HepG2 (cell line): ENCODE data around the gene JAKMIP3. TPM values are rescaled to one million over a fixed set of nuclear protein-coding genes. Genes with fewer than 3 reads are reported as not detected.

Source experiments
- ATAC-seq: fragments of 200-7000 bp; cut with Tn5 transposase; 3 replicates; pipeline ENCODE4 v1.9.1; 2020; ENCODE audit warnings: mild to moderate bottlenecking, moderate library complexity
- BruUV-seq: library from RNA; stranded (reverse); fragments of 400-500 nt; replicated peaks from 2 replicates; lab custom pipeline; 2021; lab: Mats Ljungman, UMichigan
- CTCF ChIA-PET: fragments of 300-600 bp; formaldehyde crosslinking; extraction: SDS; loops from one replicate; lab custom pipeline; 2021; ENCODE audit warnings: low total read pairs, inconsistent platforms, low intra/inter-chr PET ratio; lab: Yijun Ruan, JAX
- POLR2A ChIA-PET: fragments of 350-600 bp; sonication (Branson Sonifier 250); formaldehyde crosslinking; loops from one replicate; lab custom pipeline; 2020; ENCODE audit warnings: antibody characterized with exemption, inconsistent platforms; lab: Yijun Ruan, JAX
- DNase-seq: peaks from one replicate; pipeline ENCODE4 v3.0.0-alpha.2; 2015; ENCODE audit warnings: low spot score
- FAIRE-seq: peaks from 3 replicates; lab custom pipeline; 2011; peaks lifted over from hg19 to GRCh38; lab: Jason Lieb, UNC
- H2AFZ ChIP-seq: one replicate; pipeline ENCODE4 v1.6.1; 2011; ENCODE audit warnings: low read length, inconsistent platforms
- H3K27ac ChIP-seq: fragments of 300-600 bp; 3 replicates; pipeline ENCODE4 v1.8.0; 2011; ENCODE audit warnings: mixed run types, mild to moderate bottlenecking, mixed read lengths, low read length, inconsistent platforms; ENCODE audit not compliant: insufficient read depth; ENCODE audit errors: extremely low read length
- H3K27me3 ChIP-seq, 2 experiments: fragments of 200-600 bp in 1 of 2; 2 replicates in 1 of 2; 3 replicates in 1 of 2; pipeline versions ENCODE4 v1.6.0 to v1.8.0; 2011; ENCODE audit warnings: low read length in 2 of 2, mild to moderate bottlenecking in 2 of 2, moderate library complexity in 2 of 2, inconsistent platforms in 1 of 2; ENCODE audit not compliant: insufficient read depth in 2 of 2, control insufficient read depth in 1 of 2
- H3K36me3 ChIP-seq, 2 experiments: fragments of 200-600 bp in 1 of 2; replicated peaks in 1 of 2; 2 replicates in 1 of 2; 3 replicates in 1 of 2; pipeline versions ENCODE4 v1.5.1 to v1.8.0; 2011; ENCODE audit warnings: low read length in 2 of 2, inconsistent platforms in 1 of 2; ENCODE audit not compliant: insufficient read depth in 2 of 2, control insufficient read depth in 1 of 2
- H3K4me1 ChIP-seq: 2 replicates; pipeline ENCODE4 v1.5.1; 2012; ENCODE audit warnings: low read length, inconsistent platforms; ENCODE audit not compliant: insufficient read depth
- H3K4me2 ChIP-seq: 2 replicates; pipeline ENCODE4 v1.6.0; 2011; ENCODE audit warnings: low read depth, low read length, inconsistent platforms
- H3K4me3 ChIP-seq, 3 experiments: fragments of 200-600 bp in 1 of 3; sonication (generic), shearing (Covaris generic) in 1 of 3; replicated peaks in 1 of 3; 2 replicates each; pipeline ENCODE4 v1.5.1; 2011 to 2016; ENCODE audit warnings: low read length in 3 of 3, inconsistent platforms in 2 of 3, low read depth in 2 of 3, mild to moderate bottlenecking in 2 of 3, control low read depth in 1 of 3, mixed read lengths in 1 of 3; ENCODE audit not compliant: insufficient read depth in 1 of 3
- H3K79me2 ChIP-seq: one replicate; pipeline ENCODE4 v1.6.1; 2011; ENCODE audit warnings: low read length, inconsistent platforms; ENCODE audit not compliant: insufficient read depth
- H3K9ac ChIP-seq: 2 replicates; pipeline ENCODE4 v1.6.0; 2011; ENCODE audit warnings: mild to moderate bottlenecking, low read depth, low read length, inconsistent platforms; ENCODE audit not compliant: insufficient read depth
- H3K9me3 ChIP-seq: 2 replicates; pipeline ENCODE4 v1.5.1; 2012; ENCODE audit warnings: mild to moderate bottlenecking, low read length
- H4K20me1 ChIP-seq: 2 replicates; pipeline ENCODE4 v1.6.0; 2011; ENCODE audit warnings: inconsistent platforms, mild to moderate bottlenecking, low read length, moderate library complexity; ENCODE audit not compliant: insufficient read depth
- CTCF ChIP-seq: sonication (generic); formaldehyde crosslinking; IDR thresholded peaks from 2 replicates; pipeline ENCODE4 v1.5.0; 2020; ENCODE audit warnings: mild to moderate bottlenecking, missing genetic modification reagents, moderate library complexity
- E2F1 ChIP-seq: sonication (generic); formaldehyde crosslinking; IDR thresholded peaks from 2 replicates; pipeline ENCODE4 v1.5.0; 2020; ENCODE audit warnings: missing genetic modification reagents
- ETV6 ChIP-seq: sonication (generic); formaldehyde crosslinking; conservative IDR thresholded peaks from 2 replicates; pipeline ENCODE4 v1.4.0; 2020; ENCODE audit warnings: missing genetic modification reagents
- MNT ChIP-seq: fragments of 450-650 bp; IDR thresholded peaks from 2 replicates; pipeline ENCODE4 v1.6.1; 2016
- RBFOX2 ChIP-seq: fragments of 200-400 bp; formaldehyde crosslinking; IDR thresholded peaks from 2 replicates; pipeline ENCODE4 v1.6.1; 2017; ENCODE audit warnings: low read depth, mild to moderate bottlenecking, low read length
- RXRA ChIP-seq: sonication (generic); formaldehyde crosslinking; IDR thresholded peaks from 2 replicates; pipeline ENCODE4 v1.5.1; 2020; ENCODE audit warnings: missing genetic modification reagents
- SALL2 ChIP-seq: sonication (generic); formaldehyde crosslinking; IDR thresholded peaks from 2 replicates; pipeline ENCODE4 v1.8.1; 2023; ENCODE audit warnings: mild to moderate bottlenecking, missing genetic modification reagents, inconsistent platforms
- SETDB1 ChIP-seq: sonication (generic); formaldehyde crosslinking; IDR thresholded peaks from 2 replicates; pipeline ENCODE4 v1.5.1; 2020; ENCODE audit warnings: missing genetic modification reagents, mild to moderate bottlenecking, borderline replicate concordance
- SIX4 ChIP-seq: sonication (generic); formaldehyde crosslinking; IDR thresholded peaks from 2 replicates; pipeline ENCODE4 v1.4.0; 2020; ENCODE audit warnings: missing genetic modification reagents
- ZBTB3 ChIP-seq: sonication (generic); formaldehyde crosslinking; IDR thresholded peaks from 2 replicates; pipeline ENCODE4 v1.4.0; 2020; ENCODE audit warnings: low read depth, mild to moderate bottlenecking, moderate library complexity, missing genetic modification reagents, borderline replicate concordance
- ZNF18 ChIP-seq: sonication (generic); formaldehyde crosslinking; IDR thresholded peaks from 2 replicates; pipeline ENCODE4 v1.8.0; 2022; ENCODE audit warnings: mild to moderate bottlenecking, missing genetic modification reagents; ENCODE audit not compliant: insufficient replicate concordance
- ZNF24 ChIP-seq: fragments of 450-650 bp; IDR thresholded peaks from 2 replicates; pipeline ENCODE4 v1.6.1; 2017; ENCODE audit warnings: antibody characterized with exemption, mild to moderate bottlenecking
- ZNF558 ChIP-seq: sonication (generic); formaldehyde crosslinking; IDR thresholded peaks from 2 replicates; pipeline ENCODE4 v1.9.0; 2022; ENCODE audit warnings: mild to moderate bottlenecking, missing genetic modification reagents, borderline replicate concordance
- ZNF713 ChIP-seq: sonication (generic); formaldehyde crosslinking; IDR thresholded peaks from 2 replicates; pipeline ENCODE4 v1.4.0; 2020; ENCODE audit warnings: mild to moderate bottlenecking, missing genetic modification reagents
- WGBS: methylation state at CpG from one replicate; pipeline ENCODE4 v1.1.6; 2017; ENCODE audit warnings: low lambda C conversion rate; 5-methylcytosine and 5-hydroxymethylcytosine counted together
- in situ Hi-C: cut with HindIII; loops from 2 replicates; pipeline ENCODE4 v1.10.0; 2017; ENCODE audit warnings: low pct_unique_long_range_greater_than_20kb; ENCODE audit not compliant: extremely low pct_ligation_motif_present
- intact Hi-C: fragments of 100-400 bp; cut with micrococcal nuclease; formaldehyde crosslinking; loops from one replicate; pipeline ENCODE4 v1.10.0; 2022; ENCODE audit not compliant: unreplicated experiment
- polyA plus RNA-seq, 8 experiments: library from polyadenylated mRNA; depleted of rRNA in 3 of 8; stranded (reverse) in 7 of 8; unstranded in 1 of 8; fragments of >200 nt; fragmentation: Illumina TruSeq in 4 of 8; extraction: Trizol in 4 of 8; gene quantifications; 2 replicates each; pipeline versions ENCODE4 v1.2.1 to v1.2.3, GENCODE V29; 2011 to 2016; ENCODE audit warnings: low read depth in 4 of 8, missing spikeins in 1 of 8, mixed read lengths in 1 of 8; ENCODE audit not compliant: insufficient read depth in 1 of 8
- total RNA-seq, 5 experiments: library from RNA; depleted of rRNA; stranded (reverse); fragments of >200 nt; fragmentation: Illumina TruSeq; extraction: Trizol; gene quantifications; 2 replicates each; pipeline ENCODE4 v1.2.3, GENCODE V29; 2016; ENCODE audit warnings: low read depth in 1 of 5

JAKMIP3 gene
- total and polyA plus RNA-seq, 2 of the 13 experiments (the other 11 are each of a cell fraction or from before 2014, with no cell fraction given), result 0.03 to 0.11 TPM

GRCh38 chr10:132112611-132113010 lies 46.9 kb downstream of the JAKMIP3 start:
- no peaks in the 10 kb centered on the region for H3K9me3 ChIP-seq
- no peak overlapping the region for H3K27ac ChIP-seq
- ChIA-PET CTCF (no interaction called here), POLR2A (no interaction called here)
- BruUV-seq, result no TSS peak
- H3K27me3 ChIP-seq, result peaks cover 0 to 35% of the 10 kb centered on the region in 2 experiments; a peak in 4 of 5 replicates
- no peak overlapping the region for H3K4me3 ChIP-seq
- TF ChIP-seq ETV6 (CRISPR knock-in tag), result no peak
- TF ChIP-seq RXRA, result no peak
- TF ChIP-seq E2F1, result no peak
- TF ChIP-seq MNT, result peak; percentile 38; the same call in 1 of the 2 replicates
- H3K79me2 ChIP-seq, result no peaks in the 10 kb centered on the region
- H2AFZ ChIP-seq, result no peak overlapping the region
- H4K20me1 ChIP-seq, result no peaks in the 10 kb centered on the region
- in situ Hi-C loops, result no loop called here
- H3K4me2 ChIP-seq, result no peak overlapping the region
- DNase-seq (no peak), FAIRE-seq (no peak), ATAC-seq (no peak)
- no peaks in the 10 kb centered on the region for H3K36me3 ChIP-seq
- H3K9ac ChIP-seq, result no peak overlapping the region
- 50% methylated on average over 10 of the region's 10 CpGs for WGBS
- intact Hi-C loops, result no loop called here
- no peaks in the 10 kb centered on the region for H3K4me1 ChIP-seq

- Histone ChIP-seq H3K36me3 (no peaks in the 10 kb centered on the region), H3K4me2 (no peak overlapping the region), H3K9ac (no peak overlapping the region), H3K27ac (no peak overlapping the region), H2AFZ (no peak overlapping the region), H3K4me1 (no peaks in the 10 kb centered on the region), H3K9me3 (no peaks in the 10 kb centered on the region), H3K4me3 (no peak overlapping the region), H3K27me3 (peaks cover 0 to 37% of the 10 kb centered on the region in 2 experiments; a peak in 4 of 5 replicates), H3K79me2 (no peaks in the 10 kb centered on the region), H4K20me1 (no peaks in the 10 kb centered on the region)
- ATAC-seq, result no peak
- no TSS peak for BruUV-seq
- 20% methylated on average over 5 of the region's 6 CpGs for WGBS
- no peak for DNase-seq
- ChIA-PET CTCF (no interaction called here), POLR2A (no interaction called here)
- intact Hi-C loops, result no loop called here
- FAIRE-seq, result no peak
- in situ Hi-C loops, result no loop called here
- TF ChIP-seq ZNF558 (no peak), CTCF (no peak), ZNF24 (no peak), SALL2 (CRISPR knock-in tag) (no peak), ZBTB3 (no peak), SETDB1 (no peak), RBFOX2 (no peak), SIX4 (CRISPR knock-in tag) (no peak), ZNF18 (no peak), ZNF713 (no peak)
These were observed 47.5 kb downstream of the JAKMIP3 start for GRCh38 chr10:132113206-132113605.
